BJ (cell line): ENCODE data around the gene AGR2. TPM values are rescaled to one million over a fixed set of nuclear protein-coding genes. Genes with fewer than 3 reads are reported as not detected.

Experiments used
- CTCF ChIA-PET: fragments of 350-600 bp; formaldehyde crosslinking; extraction: SDS; loops from one replicate; lab custom pipeline; 2021; ENCODE audit warnings: antibody characterized with exemption, inconsistent platforms; lab: Yijun Ruan, JAX
- POLR2A ChIA-PET: fragments of 300-600 bp; sonication (Branson Sonifier 250); formaldehyde crosslinking; extraction: SDS; loops from one replicate; lab custom pipeline; 2021; ENCODE audit warnings: antibody characterized with exemption; lab: Charles Lee
- DNase-seq: peaks from one replicate; pipeline ENCODE4 v3.0.0-alpha.2; 2011; ENCODE audit warnings: low read depth
- H3K27me3 ChIP-seq: 2 replicates; pipeline ENCODE4 v1.6.0; 2011; ENCODE audit warnings: low read length; ENCODE audit not compliant: control insufficient read depth, insufficient read depth
- H3K36me3 ChIP-seq: 2 replicates; pipeline ENCODE4 v1.5.1; 2011; ENCODE audit warnings: low read length; ENCODE audit not compliant: control insufficient read depth, insufficient read depth
- H3K4me3 ChIP-seq: 2 replicates; pipeline ENCODE4 v1.5.1; 2011; ENCODE audit warnings: low read depth, mild to moderate bottlenecking, control low read depth, low read length
- polyA plus RNA-seq: library from polyadenylated mRNA; depleted of rRNA; stranded (reverse); fragments of >200 nt; gene quantifications from 2 replicates; pipeline ENCODE4 v1.2.3, GENCODE V29; 2011
- TF ChIP-seq, protein P1 (sequence below): IDR thresholded peaks from 2 replicates; pipeline ENCODE4 v1.5.1; 2011; ENCODE audit warnings: low read depth, mild to moderate bottlenecking, control low read depth, inconsistent platforms, low read length, moderate library complexity; ENCODE audit not compliant: insufficient read depth

The AGR2 gene
- polyA plus RNA-seq, 1 experiment: not detected

DNA sequence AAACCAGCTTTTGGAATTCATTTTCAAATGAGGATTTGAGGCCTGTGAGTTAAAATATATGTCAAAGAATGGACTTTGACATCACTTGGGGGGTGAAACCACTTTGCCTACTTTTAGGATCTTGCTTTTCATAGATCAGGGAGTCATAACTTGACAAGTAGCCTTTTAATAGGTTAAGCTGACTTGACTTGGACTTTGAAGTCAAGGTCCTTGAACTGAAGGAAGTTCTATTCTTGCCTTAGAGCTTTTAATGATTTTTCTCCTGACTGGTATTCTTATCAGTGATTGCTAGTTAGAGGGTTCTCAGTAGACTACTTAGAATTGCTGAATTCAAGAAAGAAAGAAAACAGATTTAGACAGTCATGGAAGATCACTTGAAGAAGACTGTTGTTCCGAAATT, 17.7 kb downstream of the AGR2 start:
- Histone ChIP-seq H3K36me3 (no peaks in the 10 kb centered on the region), H3K4me3 (no peak overlapping the region), H3K27me3 (no peaks in the 10 kb centered on the region)
- TF ChIP-seq, protein P1, sequence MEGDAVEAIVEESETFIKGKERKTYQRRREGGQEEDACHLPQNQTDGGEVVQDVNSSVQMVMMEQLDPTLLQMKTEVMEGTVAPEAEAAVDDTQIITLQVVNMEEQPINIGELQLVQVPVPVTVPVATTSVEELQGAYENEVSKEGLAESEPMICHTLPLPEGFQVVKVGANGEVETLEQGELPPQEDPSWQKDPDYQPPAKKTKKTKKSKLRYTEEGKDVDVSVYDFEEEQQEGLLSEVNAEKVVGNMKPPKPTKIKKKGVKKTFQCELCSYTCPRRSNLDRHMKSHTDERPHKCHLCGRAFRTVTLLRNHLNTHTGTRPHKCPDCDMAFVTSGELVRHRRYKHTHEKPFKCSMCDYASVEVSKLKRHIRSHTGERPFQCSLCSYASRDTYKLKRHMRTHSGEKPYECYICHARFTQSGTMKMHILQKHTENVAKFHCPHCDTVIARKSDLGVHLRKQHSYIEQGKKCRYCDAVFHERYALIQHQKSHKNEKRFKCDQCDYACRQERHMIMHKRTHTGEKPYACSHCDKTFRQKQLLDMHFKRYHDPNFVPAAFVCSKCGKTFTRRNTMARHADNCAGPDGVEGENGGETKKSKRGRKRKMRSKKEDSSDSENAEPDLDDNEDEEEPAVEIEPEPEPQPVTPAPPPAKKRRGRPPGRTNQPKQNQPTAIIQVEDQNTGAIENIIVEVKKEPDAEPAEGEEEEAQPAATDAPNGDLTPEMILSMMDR: no peak
- DNase-seq: no peak
- POLR2A ChIA-PET: no interaction called here
- CTCF ChIA-PET: interaction anchor here (1.0 to 1.2 kb wide), 3 partner anchors 12 to 134 kb away, joined by 3 to 5 read pairs (median 3); no protein-coding TSS in a partner anchor

DNA sequence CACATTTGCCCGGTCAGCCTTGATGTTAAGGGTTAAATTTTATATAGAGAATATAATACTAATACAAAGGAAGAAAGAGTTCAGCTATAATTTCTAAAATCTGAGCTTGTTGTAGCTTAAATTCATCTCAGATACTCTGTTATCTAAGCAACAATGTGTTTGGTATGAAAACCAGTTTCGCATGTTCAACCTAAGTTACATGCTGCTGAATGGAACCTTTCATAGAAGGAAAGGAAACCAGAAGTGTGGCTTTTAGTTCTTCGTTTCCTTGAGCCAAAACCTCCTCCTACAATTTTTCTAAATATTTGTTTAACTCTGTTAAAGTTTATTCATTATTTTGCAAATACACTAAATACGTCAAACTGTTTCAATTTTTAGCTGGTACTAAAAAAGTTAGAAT, 18.5 kb downstream of the AGR2 start:
- Histone ChIP-seq H3K4me3 (no peak overlapping the region), H3K27me3 (no peaks in the 10 kb centered on the region), H3K36me3 (no peaks in the 10 kb centered on the region)
- no peak for DNase-seq
- ChIA-PET CTCF (interaction anchor here (1.0 kb wide), 1 partner anchor 16 kb away, joined by 3 read pairs; no protein-coding TSS in a partner anchor), POLR2A (no interaction called here)
- TF ChIP-seq, protein P1: no peak

DNA sequence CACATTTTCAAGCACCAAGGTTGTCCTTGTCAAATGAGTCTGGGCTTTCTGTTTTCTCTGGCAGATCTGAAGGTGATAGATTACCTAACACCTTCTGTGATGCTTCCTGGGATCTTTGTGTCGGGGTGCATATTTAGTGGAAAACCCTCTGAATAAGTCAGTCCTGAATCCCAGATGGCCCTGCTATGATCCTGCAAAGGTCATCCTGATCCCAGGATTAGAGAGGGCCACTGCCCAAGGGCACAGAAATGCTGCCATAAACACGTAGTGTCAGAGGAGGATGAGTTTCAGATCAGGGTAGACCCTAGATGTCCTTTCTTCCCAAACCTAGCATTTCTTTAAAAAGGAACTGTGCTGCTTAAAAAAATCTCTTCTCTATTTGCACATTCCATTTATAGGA, 19.0 kb downstream of the AGR2 start:
- CTCF ChIA-PET: interaction anchor here (1.0 kb wide), 1 partner anchor 15 kb away, joined by 3 read pairs; no protein-coding TSS in a partner anchor
- DNase-seq: no peak
- TF ChIP-seq, protein P1: no peak
- no peaks in the 10 kb centered on the region for H3K36me3 ChIP-seq
- no peak overlapping the region for H3K4me3 ChIP-seq
- no peaks in the 10 kb centered on the region for H3K27me3 ChIP-seq
- POLR2A ChIA-PET: no interaction called here

DNA sequence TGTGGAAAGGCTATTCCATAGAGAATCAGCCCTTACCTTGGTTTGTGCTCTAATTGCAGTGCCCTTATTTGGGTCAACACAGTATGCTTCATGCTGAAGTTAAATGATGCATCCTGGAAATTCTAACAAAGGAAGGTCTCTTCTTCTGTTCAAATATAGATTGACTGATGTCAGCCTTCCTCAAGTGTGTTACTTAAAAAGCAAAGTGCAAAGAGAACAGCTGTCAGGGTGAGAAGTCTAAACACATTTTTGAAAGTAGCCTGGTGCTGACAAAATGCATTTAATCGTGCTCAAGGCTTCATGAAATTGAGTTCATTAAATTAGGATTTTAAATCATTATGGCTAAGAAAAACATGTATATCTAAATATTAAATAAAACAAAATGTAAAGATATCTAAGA, 19.5 kb downstream of the AGR2 start:
- Histone ChIP-seq H3K27me3 (no peaks in the 10 kb centered on the region), H3K36me3 (no peaks in the 10 kb centered on the region), H3K4me3 (no peak overlapping the region)
- ChIA-PET POLR2A (no interaction called here), CTCF (no interaction called here)
- no peak for DNase-seq
- TF ChIP-seq, protein P1: no peak

DNA sequence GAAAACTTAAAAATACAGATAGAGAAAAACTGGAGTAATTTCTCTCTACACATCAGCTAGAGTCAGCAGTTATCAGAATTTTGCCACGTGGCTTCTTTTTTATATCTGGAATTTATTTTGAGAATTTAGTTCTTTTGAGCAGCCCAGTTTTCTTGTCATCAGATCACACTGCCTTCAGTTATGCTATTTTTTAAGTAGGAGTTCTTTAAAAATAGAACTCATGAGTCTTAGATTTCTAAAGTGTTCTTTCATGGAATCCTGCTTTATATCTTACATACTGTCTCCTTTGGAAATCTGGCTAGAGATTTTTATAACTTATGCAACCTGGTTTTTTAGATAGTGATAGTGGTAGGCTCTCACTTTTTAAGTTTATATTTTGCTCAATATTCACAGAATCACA, 24.2 kb downstream of the AGR2 start:
- TF ChIP-seq, protein P1: no peak
- Histone ChIP-seq H3K27me3 (no peaks in the 10 kb centered on the region), H3K4me3 (no peak overlapping the region), H3K36me3 (no peaks in the 10 kb centered on the region)
- ChIA-PET CTCF (interaction anchor here (0.7 to 2.0 kb wide), 3 partner anchors 13 to 20 kb away, joined by 3 to 7 read pairs (median 4); no protein-coding TSS in a partner anchor), POLR2A (no interaction called here)
- no peak for DNase-seq
